Skeletal muscle tissue (tissue), 4 donors: ENCODE data around the gene LSM3. TPM values are rescaled to one million over a fixed set of nuclear protein-coding genes. Genes with fewer than 3 reads are reported as not detected.
A peak's percentile ranks its signal among the peaks of the same experiment; 100 is the strongest.

Experiments used
- H3K27ac ChIP-seq: one replicate; pipeline ENCODE4 v1.7.0; 2013; ENCODE audit warnings: mild to moderate bottlenecking, low read depth, low read length, inconsistent platforms
- H3K27me3 ChIP-seq, 3 donors: one replicate each; pipeline ENCODE4 v1.7.0; 2013; ENCODE audit warnings: low read length in 3 of 3; ENCODE audit not compliant: control insufficient read depth in 3 of 3, insufficient read depth in 3 of 3
- H3K36me3 ChIP-seq, 3 donors: one replicate each; pipeline ENCODE4 v1.7.0; 2013; ENCODE audit warnings: low read length in 3 of 3; ENCODE audit not compliant: control insufficient read depth in 3 of 3, insufficient read depth in 3 of 3
- H3K4me1 ChIP-seq, 3 donors: one replicate each; pipeline ENCODE4 v1.7.0; 2013; ENCODE audit warnings: low read length in 3 of 3, mild to moderate bottlenecking in 3 of 3; ENCODE audit not compliant: control insufficient read depth in 3 of 3, insufficient read depth in 3 of 3
- H3K4me3 ChIP-seq, 3 donors: one replicate each; pipeline ENCODE4 v1.7.0; 2013; ENCODE audit warnings: low read length in 3 of 3
- H3K9ac ChIP-seq, 3 donors: one replicate each; pipeline ENCODE4 v1.7.0; 2013; ENCODE audit warnings: low read length in 3 of 3, mild to moderate bottlenecking in 3 of 3, moderate library complexity in 2 of 3, low read depth in 1 of 3
- H3K9me3 ChIP-seq, 3 donors: one replicate each; pipeline ENCODE4 v1.7.0; 2013; ENCODE audit warnings: low read length in 3 of 3; ENCODE audit not compliant: control insufficient read depth in 3 of 3
- total RNA-seq: library from RNA; depleted of rRNA; stranded (reverse); fragments of >200 nt; gene quantifications from one replicate; pipeline ENCODE4 v1.2.3, GENCODE V29; 2014
- donor health status: Osteomylitis.

The LSM3 gene
- total RNA-seq, 1 donor from 2014 or later: 14.6 TPM

DNA sequence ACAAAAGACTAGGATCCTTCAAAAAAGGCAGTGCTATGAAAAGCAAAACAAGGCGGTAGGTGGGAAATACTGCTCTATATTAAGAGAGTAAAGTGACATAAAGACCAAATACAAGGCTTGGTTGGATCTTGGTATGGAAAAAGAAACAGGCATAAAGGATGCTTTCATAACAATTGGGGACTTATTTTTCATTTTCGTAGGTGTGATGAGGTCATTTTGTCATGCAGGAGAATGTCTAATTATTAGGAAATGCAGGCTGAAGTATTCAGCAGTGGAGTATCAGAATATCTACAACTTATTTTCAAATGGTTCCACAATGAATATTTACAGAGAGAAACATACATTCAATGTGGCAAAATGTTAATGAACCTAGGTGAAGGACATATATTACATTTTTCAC, 9.2 kb upstream of the LSM3 start:
- H3K4me1 ChIP-seq: peaks cover 0 to 15% (median 13%) of the 10 kb centered on the region in 3 donors
- peaks cover 55 to 81% (median 79%) of the 10 kb centered on the region in 3 donors for H3K36me3 ChIP-seq
- H3K27me3 ChIP-seq: no peaks in the 10 kb centered on the region
- H3K4me3 ChIP-seq: no peak overlapping the region
- no peak overlapping the region for H3K9ac ChIP-seq
- H3K9me3 ChIP-seq: no peaks in the 10 kb centered on the region
- H3K27ac ChIP-seq: no peak overlapping the region

DNA sequence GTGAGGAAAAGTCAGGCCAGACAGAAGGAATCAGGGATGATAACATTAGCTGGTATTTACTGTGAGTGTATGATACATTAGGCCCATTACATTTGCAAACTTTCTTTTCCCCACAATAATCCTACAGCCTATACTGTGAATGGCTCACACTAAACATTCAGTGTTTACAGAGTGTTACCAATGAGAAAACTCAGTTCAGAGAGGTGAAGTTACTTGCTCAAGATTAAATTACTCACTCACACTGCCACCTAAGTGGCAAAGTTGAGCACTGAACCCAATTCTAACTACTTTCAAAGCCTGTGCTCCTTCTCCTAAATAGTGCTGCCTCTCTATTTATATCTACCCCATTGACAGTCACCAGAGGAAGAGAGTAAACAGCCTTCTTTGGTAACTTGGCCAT, 8.7 kb upstream of the LSM3 start:
- Histone ChIP-seq H3K9me3 (no peaks in the 10 kb centered on the region), H3K4me3 (no peak overlapping the region), H3K4me1 (peaks cover under 1 to 17% (median 13%) of the 10 kb centered on the region in 3 donors), H3K27ac (no peak overlapping the region), H3K9ac (no peak overlapping the region), H3K27me3 (no peaks in the 10 kb centered on the region), H3K36me3 (peaks cover 51 to 76% (median 74%) of the 10 kb centered on the region in 3 donors)

DNA sequence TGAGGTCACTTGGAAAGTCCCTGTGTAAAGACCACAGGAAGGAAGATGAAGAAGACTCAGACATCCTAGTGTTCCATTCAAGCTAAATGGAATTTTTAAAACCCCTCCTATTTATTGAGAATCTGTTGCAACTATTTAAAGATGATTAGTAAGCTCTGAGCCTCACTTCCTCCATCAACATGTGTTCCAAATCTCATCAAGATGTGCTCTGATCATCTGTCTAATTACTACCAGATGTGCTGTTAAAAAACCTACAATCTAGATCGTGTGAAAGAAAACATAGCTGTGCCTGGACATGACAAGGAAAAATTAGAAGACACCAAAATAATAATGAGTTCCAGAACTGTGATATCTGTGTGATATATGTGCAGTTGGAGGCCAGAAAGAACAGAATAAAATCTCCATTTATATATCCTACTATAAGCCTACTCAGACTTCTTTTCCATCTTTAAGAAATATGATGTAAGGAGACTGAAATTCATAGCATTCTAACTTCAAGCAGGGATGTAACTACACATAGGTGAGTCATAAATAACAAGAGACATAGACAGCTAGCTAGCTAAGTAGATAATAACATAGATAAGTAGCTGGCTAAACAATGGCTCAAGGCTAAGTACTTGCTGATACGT, 8.0 kb upstream of the LSM3 start:
- H3K9me3 ChIP-seq: no peaks in the 10 kb centered on the region
- no peak overlapping the region for H3K27ac ChIP-seq
- peaks cover 43 to 68% (median 67%) of the 10 kb centered on the region in 3 donors for H3K36me3 ChIP-seq
- no peak overlapping the region for H3K9ac ChIP-seq
- H3K27me3 ChIP-seq: no peaks in the 10 kb centered on the region
- no peak overlapping the region for H3K4me3 ChIP-seq
- peaks cover 2 to 24% (median 13%) of the 10 kb centered on the region in 3 donors for H3K4me1 ChIP-seq

DNA sequence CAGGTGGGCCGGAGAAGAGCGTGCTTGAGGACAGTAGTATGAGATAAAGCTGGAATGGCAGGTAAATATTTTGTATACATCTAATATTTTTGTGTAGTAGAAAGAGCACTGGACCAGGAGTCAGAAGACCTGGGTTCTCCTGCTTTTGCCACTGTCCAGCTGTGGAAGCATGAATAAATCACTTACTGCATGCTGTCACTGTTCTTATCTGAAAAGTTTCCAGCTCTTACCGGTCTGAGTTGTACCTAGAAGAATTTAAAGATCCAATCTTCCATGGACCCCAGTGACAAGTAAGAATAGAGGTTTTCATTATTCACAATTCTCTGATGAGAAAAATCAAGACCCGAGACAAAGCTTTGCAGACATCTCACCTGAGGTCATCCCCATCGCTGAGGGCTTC, 6.1 kb upstream of the LSM3 start:
- H3K27ac ChIP-seq: no peak overlapping the region
- peaks cover 37 to 51% (median 50%) of the 10 kb centered on the region in 3 donors for H3K36me3 ChIP-seq
- no peaks in the 10 kb centered on the region for H3K27me3 ChIP-seq
- no peak overlapping the region for H3K9ac ChIP-seq
- peaks cover 5 to 20% (median 8%) of the 10 kb centered on the region in 3 donors for H3K4me1 ChIP-seq
- no peak overlapping the region for H3K4me3 ChIP-seq
- H3K9me3 ChIP-seq: no peaks in the 10 kb centered on the region

DNA sequence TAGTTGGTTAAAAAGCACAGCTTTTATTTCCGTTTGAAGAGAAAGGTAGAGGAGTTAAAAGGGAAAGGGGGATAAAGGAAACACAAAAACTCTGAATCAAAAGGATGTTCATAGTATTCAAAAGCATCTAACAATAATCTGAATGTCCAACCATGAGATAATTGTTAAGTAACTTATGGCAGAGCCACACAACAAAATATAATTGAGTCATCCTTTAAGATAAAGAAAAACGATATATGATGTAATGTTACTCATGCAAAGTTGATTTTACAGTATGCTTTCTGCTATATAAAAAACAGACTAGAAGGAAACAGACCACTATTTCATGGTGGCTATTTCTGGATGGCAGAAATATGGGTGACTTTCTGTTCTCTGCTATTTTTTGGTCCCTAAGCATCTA, 4.1 kb upstream of the LSM3 start:
- no peak overlapping the region for H3K27ac ChIP-seq
- H3K9me3 ChIP-seq: no peaks in the 10 kb centered on the region
- no peaks in the 10 kb centered on the region for H3K27me3 ChIP-seq
- H3K4me1 ChIP-seq: peaks cover 5 to 21% (median 18%) of the 10 kb centered on the region in 3 donors
- H3K9ac ChIP-seq: no peak overlapping the region
- no peak overlapping the region for H3K4me3 ChIP-seq
- H3K36me3 ChIP-seq: peaks cover 23 to 32% (median 31%) of the 10 kb centered on the region in 3 donors

DNA sequence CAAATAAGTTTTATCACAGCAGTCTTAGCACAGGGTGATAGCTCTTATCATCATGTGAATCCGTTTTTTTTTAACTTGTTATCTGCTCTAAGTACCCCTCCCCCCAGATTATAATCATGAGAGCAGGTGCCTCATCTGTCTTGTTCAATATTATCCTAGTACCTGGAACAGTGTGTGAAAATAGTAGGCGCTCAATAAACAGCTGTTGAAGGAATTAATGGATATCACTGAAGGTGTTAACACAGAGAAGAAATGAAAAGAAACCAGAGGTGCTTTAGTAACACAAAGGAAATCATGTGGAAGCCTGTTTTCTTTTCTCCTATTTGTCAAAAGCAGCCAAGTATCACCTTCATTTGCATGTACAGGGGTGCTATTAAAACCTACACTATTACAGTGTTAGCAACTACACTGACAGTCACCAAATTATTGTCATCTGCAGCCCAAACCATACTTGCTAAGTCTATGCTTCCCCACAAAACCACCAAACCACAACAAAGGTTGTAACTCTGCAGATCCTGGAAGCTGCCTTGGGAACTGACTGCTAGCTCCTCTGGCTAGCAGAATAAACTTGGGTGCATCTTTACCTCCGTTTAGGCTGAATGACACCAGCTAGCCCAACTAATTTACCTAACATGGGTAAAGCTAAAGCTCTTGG, 3.1 kb upstream of the LSM3 start:
- Histone ChIP-seq H3K27ac (no peak overlapping the region), H3K4me3 (no peak overlapping the region), H3K27me3 (no peaks in the 10 kb centered on the region), H3K9me3 (no peaks in the 10 kb centered on the region), H3K4me1 (peaks cover 5 to 24% (median 18%) of the 10 kb centered on the region in 3 donors), H3K36me3 (peaks cover 13 to 22% (median 21%) of the 10 kb centered on the region in 3 donors), H3K9ac (peak overlapping the region in 1 of 3 donors; percentile 12)

DNA sequence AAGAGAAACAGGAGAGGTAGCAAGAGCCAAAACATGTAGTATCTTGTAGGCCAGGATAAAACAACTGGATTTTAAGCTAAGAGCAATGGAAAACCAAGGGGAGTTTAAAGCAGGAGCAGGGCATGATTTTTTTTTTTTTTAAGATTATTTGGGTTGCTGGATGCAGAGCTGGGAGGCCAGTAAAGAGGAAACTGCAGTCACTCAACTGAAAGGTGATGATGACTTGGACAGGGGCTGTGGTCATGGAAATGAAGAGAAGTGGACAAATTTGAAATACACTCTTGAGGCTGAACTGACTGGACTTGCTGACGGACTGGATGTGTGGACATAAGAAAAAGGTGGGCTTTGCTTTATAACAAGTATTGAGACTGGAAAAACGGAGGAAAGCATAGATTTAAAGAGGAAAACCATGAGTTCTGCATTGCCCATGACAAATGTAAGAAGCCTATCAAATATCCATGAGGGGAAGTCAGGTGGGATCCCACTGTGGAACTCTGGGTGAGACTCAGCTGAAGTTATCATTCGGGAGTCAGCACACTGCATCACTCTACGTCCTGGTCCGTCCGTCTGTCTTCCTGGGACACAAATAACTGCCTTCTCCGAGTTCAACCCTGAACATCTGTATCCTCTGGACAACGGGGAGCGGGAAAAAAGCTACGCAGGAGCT, 904 bp upstream of the LSM3 start:
- Histone ChIP-seq H3K4me3 (peak overlapping the region; percentile 79 to 99 (median 84)), H3K36me3 (peaks cover 2 to 12% (median 4%) of the 10 kb centered on the region in 3 donors), H3K9me3 (no peaks in the 10 kb centered on the region), H3K27ac (peak overlapping the region; percentile 91), H3K4me1 (peaks cover 5 to 31% (median 18%) of the 10 kb centered on the region in 3 donors), H3K27me3 (no peaks in the 10 kb centered on the region), H3K9ac (peak overlapping the region; percentile 91 to 96 (median 94))

DNA sequence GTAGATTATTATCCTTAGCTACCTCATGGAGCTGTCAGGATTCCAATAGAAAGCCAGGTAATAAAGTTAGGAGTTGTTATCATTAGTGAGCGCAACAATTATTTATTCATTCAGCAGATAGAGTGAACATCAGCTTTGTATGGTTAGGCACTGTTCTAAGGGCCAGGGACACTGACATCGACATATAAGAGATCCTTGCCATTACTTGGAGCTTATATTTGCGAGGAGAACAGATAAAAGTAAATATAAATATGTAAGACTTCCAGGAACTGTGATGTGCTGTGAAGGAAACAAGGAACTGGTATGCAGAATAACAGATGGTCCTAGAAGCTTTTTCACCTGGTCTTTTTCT, 473 bp downstream of the LSM3 start:
- H3K9me3 ChIP-seq: no peaks in the 10 kb centered on the region
- peaks cover 5 to 17% (median 15%) of the 10 kb centered on the region in 3 donors for H3K36me3 ChIP-seq
- H3K4me1 ChIP-seq: peaks cover 5 to 31% (median 18%) of the 10 kb centered on the region in 3 donors
- peak overlapping the region; percentile 91 for H3K27ac ChIP-seq
- no peaks in the 10 kb centered on the region for H3K27me3 ChIP-seq
- H3K4me3 ChIP-seq: peak overlapping the region; percentile 79 to 99 (median 88)
- H3K9ac ChIP-seq: peak overlapping the region; percentile 91 to 94 (median 92)

DNA sequence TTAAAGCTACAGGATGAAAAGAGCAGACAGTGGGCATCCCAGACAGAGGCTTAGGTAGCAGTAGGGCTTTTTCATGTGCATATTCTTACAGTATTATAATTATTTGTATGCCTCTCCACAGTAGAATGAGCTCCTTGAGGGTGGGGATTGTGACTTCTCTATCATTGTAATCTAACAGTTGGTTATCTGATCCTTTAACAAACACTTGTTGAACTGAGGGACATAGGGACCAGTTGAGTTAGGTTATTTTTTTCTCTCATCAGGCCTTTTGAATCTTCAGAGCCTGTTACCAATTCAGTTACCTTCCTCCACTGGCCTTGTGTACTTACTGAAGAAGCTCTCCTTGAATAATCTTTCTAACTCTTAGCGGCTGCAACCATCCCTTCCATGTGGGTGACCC, 1.2 kb downstream of the LSM3 start:
- H3K4me1 ChIP-seq: peaks cover 5 to 30% (median 18%) of the 10 kb centered on the region in 3 donors
- no peak overlapping the region for H3K4me3 ChIP-seq
- no peaks in the 10 kb centered on the region for H3K27me3 ChIP-seq
- H3K9ac ChIP-seq: no peak overlapping the region
- H3K36me3 ChIP-seq: peaks cover 6 to 18% (median 16%) of the 10 kb centered on the region in 3 donors
- H3K9me3 ChIP-seq: no peaks in the 10 kb centered on the region
- H3K27ac ChIP-seq: no peak overlapping the region

DNA sequence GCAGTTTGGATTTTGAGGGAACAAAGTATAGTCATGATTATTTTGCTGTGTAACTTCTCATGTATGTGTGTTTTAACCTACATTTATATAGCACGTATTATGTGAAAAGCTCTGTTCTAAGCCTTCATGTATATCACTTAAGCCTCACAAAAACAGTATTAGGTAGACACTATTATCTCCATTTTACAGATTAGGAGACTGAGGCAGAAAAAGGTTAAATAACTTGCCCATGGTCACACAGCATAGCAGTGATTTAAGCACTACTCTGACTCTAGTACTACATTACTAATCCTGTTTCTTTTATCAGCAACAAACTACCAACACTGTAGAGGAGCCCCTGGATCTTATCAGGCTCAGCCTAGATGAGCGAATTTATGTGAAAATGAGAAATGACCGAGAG, 2.6 kb downstream of the LSM3 start:
- no peaks in the 10 kb centered on the region for H3K27me3 ChIP-seq
- H3K27ac ChIP-seq: no peak overlapping the region
- H3K36me3 ChIP-seq: peaks cover 7 to 24% (median 21%) of the 10 kb centered on the region in 3 donors
- no peak overlapping the region for H3K9ac ChIP-seq
- H3K4me1 ChIP-seq: peaks cover 5 to 20% (median 16%) of the 10 kb centered on the region in 3 donors
- H3K4me3 ChIP-seq: no peak overlapping the region
- H3K9me3 ChIP-seq: no peaks in the 10 kb centered on the region
